Brain microvascular endothelial cell (primary cell): Measurements from ENCODE around the gene GARNL3.

Experiments used
- DNase-seq: peaks from one replicate; pipeline ENCODE4 v3.0.0-alpha.2; 2020
- H3K27ac ChIP-seq: fragments of 250-450 bp; sonication (Bioruptor Pico); 2 replicates; pipeline ENCODE4 v1.5.1; 2020; ENCODE audit warnings: mild to moderate bottlenecking, moderate library complexity
- H3K27me3 ChIP-seq: fragments of 250-450 bp; sonication (Bioruptor Pico); replicated peaks from 2 replicates; pipeline ENCODE4 v1.5.1; 2020; ENCODE audit warnings: mild to moderate bottlenecking
- H3K36me3 ChIP-seq: fragments of 250-450 bp; sonication (Bioruptor Pico); replicated peaks from 2 replicates; pipeline ENCODE4 v1.5.1; 2020; ENCODE audit warnings: mild to moderate bottlenecking
- H3K4me3 ChIP-seq: 2 replicates; pipeline ENCODE4 v1.5.1; 2011; ENCODE audit warnings: low read depth, mild to moderate bottlenecking, control low read depth, low read length, moderate library complexity
- in situ Hi-C: cut with HindIII; loops from 2 replicates; pipeline ENCODE4 v1.10.0; 2017; ENCODE audit warnings: low sequenced_read_pairs, low pct_ligation_motif_present
- TF ChIP-seq, protein P1 (sequence below): IDR thresholded peaks from 2 replicates; pipeline ENCODE4 v1.5.1; 2011; ENCODE audit warnings: low read depth, mild to moderate bottlenecking, moderate library complexity, low read length, control low read depth, inconsistent platforms; ENCODE audit errors: missing control alignments

Gene GARNL3

DNA sequence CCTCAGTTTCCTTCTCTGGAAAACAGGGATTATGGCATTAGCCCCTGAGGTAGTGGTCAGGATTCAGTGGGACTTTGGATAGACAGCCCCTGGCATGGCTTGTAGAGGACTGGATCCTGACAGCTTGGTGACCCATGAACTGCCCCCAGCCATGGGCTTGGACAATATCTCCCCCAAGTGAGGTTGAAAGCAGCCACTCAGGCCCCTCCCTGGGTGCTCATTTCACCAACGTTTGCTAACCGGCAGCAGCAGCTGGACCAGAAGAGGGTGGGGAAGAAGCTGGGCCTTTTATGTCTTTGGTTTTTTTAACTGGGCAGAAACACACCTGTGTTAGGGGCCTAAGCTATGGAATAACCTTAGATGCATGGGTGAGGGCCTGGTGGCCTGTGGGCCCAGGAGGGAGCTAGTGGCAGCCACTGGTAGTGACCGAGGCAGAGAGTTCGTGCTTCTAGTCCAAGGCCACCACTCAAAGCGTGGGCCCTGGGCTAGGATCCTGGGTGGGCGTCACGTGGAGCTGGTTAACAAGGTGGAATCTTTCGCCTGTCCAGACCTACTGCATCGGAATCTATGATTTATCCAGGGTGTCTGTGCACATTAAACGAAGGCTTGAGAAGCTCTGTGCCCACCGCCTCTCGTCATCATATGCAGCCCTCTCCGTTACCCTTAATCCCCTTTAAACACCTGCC lies 134.3 kb downstream of the GARNL3 start:
- no peak for DNase-seq
- TF ChIP-seq, protein P1, sequence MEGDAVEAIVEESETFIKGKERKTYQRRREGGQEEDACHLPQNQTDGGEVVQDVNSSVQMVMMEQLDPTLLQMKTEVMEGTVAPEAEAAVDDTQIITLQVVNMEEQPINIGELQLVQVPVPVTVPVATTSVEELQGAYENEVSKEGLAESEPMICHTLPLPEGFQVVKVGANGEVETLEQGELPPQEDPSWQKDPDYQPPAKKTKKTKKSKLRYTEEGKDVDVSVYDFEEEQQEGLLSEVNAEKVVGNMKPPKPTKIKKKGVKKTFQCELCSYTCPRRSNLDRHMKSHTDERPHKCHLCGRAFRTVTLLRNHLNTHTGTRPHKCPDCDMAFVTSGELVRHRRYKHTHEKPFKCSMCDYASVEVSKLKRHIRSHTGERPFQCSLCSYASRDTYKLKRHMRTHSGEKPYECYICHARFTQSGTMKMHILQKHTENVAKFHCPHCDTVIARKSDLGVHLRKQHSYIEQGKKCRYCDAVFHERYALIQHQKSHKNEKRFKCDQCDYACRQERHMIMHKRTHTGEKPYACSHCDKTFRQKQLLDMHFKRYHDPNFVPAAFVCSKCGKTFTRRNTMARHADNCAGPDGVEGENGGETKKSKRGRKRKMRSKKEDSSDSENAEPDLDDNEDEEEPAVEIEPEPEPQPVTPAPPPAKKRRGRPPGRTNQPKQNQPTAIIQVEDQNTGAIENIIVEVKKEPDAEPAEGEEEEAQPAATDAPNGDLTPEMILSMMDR, result no peak
- H3K27me3 ChIP-seq, result no peaks in the 10 kb centered on the region
- no peak overlapping the region for H3K27ac ChIP-seq
- H3K4me3 ChIP-seq, result no peak overlapping the region
- H3K36me3 ChIP-seq, result no peaks in the 10 kb centered on the region
- in situ Hi-C loops, result no loop called here

GRCh38 chr9:127399736-127400269 lies 135.2 kb downstream of the GARNL3 start:
- H3K27ac ChIP-seq, result no peak overlapping the region
- no peak overlapping the region for H3K4me3 ChIP-seq
- TF ChIP-seq, protein P1, result no peak
- in situ Hi-C loops, result no loop called here
- H3K27me3 ChIP-seq, result no peaks in the 10 kb centered on the region
- no peak for DNase-seq
- H3K36me3 ChIP-seq, result peaks cover 3% of the 10 kb centered on the region

DNA sequence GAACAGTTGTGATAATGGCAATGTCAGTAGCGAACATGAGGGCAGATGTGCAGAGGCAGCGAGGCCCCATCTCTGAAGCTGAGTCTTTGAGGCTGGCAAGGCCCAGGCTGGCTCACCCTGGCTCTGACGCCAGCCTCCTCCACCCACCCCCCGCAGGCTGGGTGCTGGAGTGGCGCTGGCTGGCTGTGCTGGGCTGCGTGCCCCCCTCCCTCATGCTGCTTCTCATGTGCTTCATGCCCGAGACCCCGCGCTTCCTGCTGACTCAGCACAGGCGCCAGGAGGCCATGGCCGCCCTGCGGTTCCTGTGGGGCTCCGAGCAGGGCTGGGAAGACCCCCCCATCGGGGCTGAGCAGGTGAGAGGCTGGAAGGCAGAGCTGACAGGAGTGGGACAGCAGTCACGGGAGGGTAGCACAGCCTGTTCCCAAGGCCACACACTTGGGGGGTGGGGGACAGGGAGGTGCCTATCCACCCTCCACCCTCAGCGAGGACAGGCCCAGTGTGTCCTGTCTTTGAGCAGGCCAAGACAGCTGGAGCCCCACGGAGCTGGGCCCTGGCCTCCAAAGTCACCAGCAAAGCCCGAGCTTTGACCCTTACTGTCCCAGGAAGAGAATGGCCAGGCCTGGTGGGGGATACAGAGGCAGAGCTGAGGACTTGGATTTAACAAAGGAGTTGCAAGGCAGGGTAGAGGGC lies 138.0 kb downstream of the GARNL3 start:
- no peak overlapping the region for H3K4me3 ChIP-seq

GRCh38 chr9:127403507-127404192 lies 139.1 kb downstream of the GARNL3 start:
- Histone ChIP-seq H3K36me3 (peaks cover 3% of the 10 kb centered on the region), H3K27me3 (no peaks in the 10 kb centered on the region)
- TF ChIP-seq, protein P1, result no peak

More for the DNA sequence above, 138.0 kb downstream of the GARNL3 start:
- in situ Hi-C loops, result no loop called here
- Histone ChIP-seq H3K36me3 (peaks cover 3% of the 10 kb centered on the region), H3K27ac (no peak overlapping the region), H3K27me3 (no peaks in the 10 kb centered on the region)
- TF ChIP-seq, protein P1, result no peak
- DNase-seq, result no peak

GRCh38 chr9:127404631-127405030 lies 140.1 kb downstream of the GARNL3 start:
- TF ChIP-seq, protein P1, result no peak
- H3K4me3 ChIP-seq, result no peak overlapping the region
- no peak overlapping the region for H3K27ac ChIP-seq
- DNase-seq, result no peak
- no peaks in the 10 kb centered on the region for H3K27me3 ChIP-seq
- in situ Hi-C loops, result no loop called here
- peaks cover 3% of the 10 kb centered on the region for H3K36me3 ChIP-seq

More at GRCh38 chr9:127403507-127404192, 139.1 kb downstream of the GARNL3 start:
- DNase-seq, result no peak
- no peak overlapping the region for H3K27ac ChIP-seq
- in situ Hi-C loops, result no loop called here
- no peak overlapping the region for H3K4me3 ChIP-seq
